GM19467 (cell line): ENCODE measurements around the gene DECR2.
"Not testable (repeated sequence)": the region's sequence is repeated elsewhere in the genome, so short reads cannot be mapped to it uniquely, and the experiment has no call there.

Source experiments
- ATAC-seq: cut with Tn5 transposase; IDR thresholded peaks from one replicate; pipeline ENCODE4 v1.9.1; 2021; ENCODE audit warnings: mild to moderate bottlenecking, moderate library complexity; ENCODE audit not compliant: unreplicated experiment

The DECR2 gene

GRCh38 chr16:398561-399339 lies 2.9 kb upstream of the DECR2 start:
- ATAC-seq: no peak

- ATAC-seq: no peak
These were observed 2.2 kb upstream of the DECR2 start for GRCh38 chr16:399340-400019.

GRCh38 chr16:400061-400591 lies 1.6 kb upstream of the DECR2 start:
- no peak for ATAC-seq

GRCh38 chr16:404971-405486 lies 3.3 kb downstream of the DECR2 start:
- ATAC-seq: no peak

GRCh38 chr16:405548-406506 lies 4.1 kb downstream of the DECR2 start:
- ATAC-seq: no peak

- no peak for ATAC-seq
These were observed 5.6 kb downstream of the DECR2 start for GRCh38 chr16:407253-407652.

GRCh38 chr16:410516-411178 lies 9.0 kb downstream of the DECR2 start:
- ATAC-seq: no peak

GRCh38 chr16:411576-412265 lies 10.0 kb downstream of the DECR2 start:
- no peak for ATAC-seq

- ATAC-seq: no peak
These were observed 12.9 kb downstream of the DECR2 start for GRCh38 chr16:414395-415169.

- ATAC-seq: not testable (repeated sequence)
These were observed 13.4 kb downstream of the DECR2 start for GRCh38 chr16:415170-415498.

- ATAC-seq: not testable (repeated sequence)
These were observed 20.5 kb downstream of the DECR2 start for GRCh38 chr16:422179-422578.

- ATAC-seq: no peak
These were observed 22.4 kb downstream of the DECR2 start for GRCh38 chr16:424033-424622.

- ATAC-seq: no peak
These were observed 23.0 kb downstream of the DECR2 start for GRCh38 chr16:424623-425081.

GRCh38 chr16:425082-425718 lies 23.5 kb downstream of the DECR2 start, which contains the start of gene RAB11FIP3:
Gene RAB11FIP3 (plus strand): TSS chr16:425649. CDS start chr16:426007, 358 bp downstream.
- peak; percentile 80 for ATAC-seq

- no peak for ATAC-seq
These were observed 24.0 kb downstream of the DECR2 start for GRCh38 chr16:425740-426114.

GRCh38 chr16:426115-426905 lies 24.6 kb downstream of the DECR2 start:
- ATAC-seq: no peak

GRCh38 chr16:426906-427249 lies 25.2 kb downstream of the DECR2 start:
- ATAC-seq: no peak
